Parathyroid adenoma (tissue), 2 donors: ENCODE measurements around the gene SLC4A2.

Experiments
- H2AFZ ChIP-seq: fragments of 300-600 bp; sonication (generic); one replicate; pipeline ENCODE4 v1.7.0; 2017; ENCODE audit warnings: antibody characterized with exemption, mild to moderate bottlenecking
- H3K27ac ChIP-seq: fragments of 300-600 bp; sonication (generic); one replicate; pipeline ENCODE4 v1.7.0; 2017
- H3K27me3 ChIP-seq: fragments of 300-600 bp; sonication (generic); one replicate; pipeline ENCODE4 v1.7.0; 2017; ENCODE audit warnings: low read length; ENCODE audit not compliant: control insufficient read depth, insufficient read depth
- H3K36me3 ChIP-seq: fragments of 300-600 bp; sonication (generic); one replicate; pipeline ENCODE4 v1.7.0; 2017; ENCODE audit warnings: low read length; ENCODE audit not compliant: control insufficient read depth, insufficient read depth
- H3K4me1 ChIP-seq: fragments of 300-600 bp; sonication (generic); one replicate; pipeline ENCODE4 v1.7.0; 2017; ENCODE audit warnings: control low read depth
- H3K4me2 ChIP-seq: fragments of 300-600 bp; sonication (generic); one replicate; pipeline ENCODE4 v1.7.0; 2017; ENCODE audit warnings: low read length
- H3K4me3 ChIP-seq: fragments of 300-600 bp; sonication (generic); one replicate; pipeline ENCODE4 v1.7.0; 2017; ENCODE audit warnings: low read depth, low read length
- H3K79me2 ChIP-seq: fragments of 300-600 bp; sonication (generic); one replicate; pipeline ENCODE4 v1.7.0; 2017; ENCODE audit warnings: control low read depth
- H3K9ac ChIP-seq: fragments of 300-600 bp; sonication (generic); one replicate; pipeline ENCODE4 v1.7.0; 2017; ENCODE audit warnings: mild to moderate bottlenecking
- H3K9me3 ChIP-seq: fragments of 300-600 bp; sonication (generic); one replicate; pipeline ENCODE4 v1.7.0; 2017; ENCODE audit warnings: low read length; ENCODE audit not compliant: control insufficient read depth
- TF ChIP-seq, protein P1 (sequence below): fragments of 300-600 bp; sonication (generic); IDR thresholded peaks from one replicate; pipeline ENCODE4 v1.7.0; 2017; ENCODE audit warnings: antibody characterized with exemption, mild to moderate bottlenecking
- donor health status: primary hyperparathyroidism.

SLC4A2 gene

DNA sequence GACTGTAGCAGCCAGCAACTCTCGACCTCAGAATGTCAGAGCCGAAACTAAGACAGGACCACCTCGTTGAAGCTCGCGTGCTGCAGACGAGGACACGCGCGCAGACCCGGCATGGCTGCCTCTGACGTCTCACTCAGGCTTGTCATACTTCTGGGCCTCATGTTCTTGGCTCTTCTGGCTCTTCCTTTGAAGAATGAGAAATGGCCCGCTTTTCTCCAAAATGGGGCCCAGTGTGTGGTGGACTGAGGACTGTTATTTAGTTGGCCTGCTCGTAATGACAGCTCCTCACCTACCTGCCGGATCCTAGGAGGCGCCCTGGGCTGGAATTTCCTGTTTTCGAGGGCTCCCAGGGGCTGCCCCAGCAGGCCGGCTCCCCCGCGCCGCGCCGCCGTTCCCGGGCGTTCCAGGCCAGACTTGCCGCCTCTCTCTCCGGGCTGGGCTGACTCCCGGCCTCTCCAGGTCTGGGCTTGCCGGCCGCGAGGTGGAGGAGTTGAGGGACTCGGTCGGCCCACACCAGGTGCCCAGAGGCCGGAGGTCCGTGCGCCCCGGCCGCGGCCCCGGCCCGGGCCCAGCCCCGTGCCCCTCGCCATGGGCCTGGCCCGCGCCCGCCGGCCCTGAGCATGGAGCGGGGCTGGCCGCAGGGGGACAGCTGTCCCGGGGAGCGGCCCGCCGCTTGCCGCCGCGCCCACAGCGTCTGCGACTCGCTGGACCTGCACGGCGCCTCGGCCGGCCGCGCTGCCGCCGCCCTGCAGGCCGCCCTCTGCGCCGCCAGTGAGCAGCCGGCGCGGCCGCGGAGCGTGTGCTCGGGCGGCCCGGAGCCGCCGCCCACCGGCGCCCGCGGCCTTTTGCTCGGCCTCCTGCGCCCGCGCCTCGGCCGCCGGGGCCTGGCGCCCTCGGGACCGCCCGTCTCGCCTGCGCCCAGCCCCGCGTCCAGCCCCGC lies 55.0 kb downstream of the SLC4A2 start:
- Histone ChIP-seq H3K36me3 (no peaks in the 10 kb centered on the region), H3K4me2 (no peak overlapping the region), H3K4me1 (peaks cover 11% of the 10 kb centered on the region), H2AFZ (no peak overlapping the region), H3K9ac (no peak overlapping the region), H3K4me3 (no peak overlapping the region), H3K27me3 (no peaks in the 10 kb centered on the region), H3K79me2 (peaks cover 53% of the 10 kb centered on the region), H3K9me3 (no peaks in the 10 kb centered on the region), H3K27ac (no peak overlapping the region)
- TF ChIP-seq, protein P1, sequence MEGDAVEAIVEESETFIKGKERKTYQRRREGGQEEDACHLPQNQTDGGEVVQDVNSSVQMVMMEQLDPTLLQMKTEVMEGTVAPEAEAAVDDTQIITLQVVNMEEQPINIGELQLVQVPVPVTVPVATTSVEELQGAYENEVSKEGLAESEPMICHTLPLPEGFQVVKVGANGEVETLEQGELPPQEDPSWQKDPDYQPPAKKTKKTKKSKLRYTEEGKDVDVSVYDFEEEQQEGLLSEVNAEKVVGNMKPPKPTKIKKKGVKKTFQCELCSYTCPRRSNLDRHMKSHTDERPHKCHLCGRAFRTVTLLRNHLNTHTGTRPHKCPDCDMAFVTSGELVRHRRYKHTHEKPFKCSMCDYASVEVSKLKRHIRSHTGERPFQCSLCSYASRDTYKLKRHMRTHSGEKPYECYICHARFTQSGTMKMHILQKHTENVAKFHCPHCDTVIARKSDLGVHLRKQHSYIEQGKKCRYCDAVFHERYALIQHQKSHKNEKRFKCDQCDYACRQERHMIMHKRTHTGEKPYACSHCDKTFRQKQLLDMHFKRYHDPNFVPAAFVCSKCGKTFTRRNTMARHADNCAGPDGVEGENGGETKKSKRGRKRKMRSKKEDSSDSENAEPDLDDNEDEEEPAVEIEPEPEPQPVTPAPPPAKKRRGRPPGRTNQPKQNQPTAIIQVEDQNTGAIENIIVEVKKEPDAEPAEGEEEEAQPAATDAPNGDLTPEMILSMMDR = no peak

GRCh38 chr7:151115121-151115835 lies 55.9 kb downstream of the SLC4A2 start:
- H3K79me2 ChIP-seq = peaks cover 51% of the 10 kb centered on the region
- no peak overlapping the region for H3K4me3 ChIP-seq
- TF ChIP-seq, protein P1 = no peak
- H2AFZ ChIP-seq = no peak overlapping the region
- H3K27ac ChIP-seq = no peak overlapping the region
- peaks cover 11% of the 10 kb centered on the region for H3K4me1 ChIP-seq
- no peak overlapping the region for H3K9ac ChIP-seq
- no peaks in the 10 kb centered on the region for H3K27me3 ChIP-seq
- no peaks in the 10 kb centered on the region for H3K9me3 ChIP-seq
- H3K4me2 ChIP-seq = no peak overlapping the region
- no peaks in the 10 kb centered on the region for H3K36me3 ChIP-seq

DNA sequence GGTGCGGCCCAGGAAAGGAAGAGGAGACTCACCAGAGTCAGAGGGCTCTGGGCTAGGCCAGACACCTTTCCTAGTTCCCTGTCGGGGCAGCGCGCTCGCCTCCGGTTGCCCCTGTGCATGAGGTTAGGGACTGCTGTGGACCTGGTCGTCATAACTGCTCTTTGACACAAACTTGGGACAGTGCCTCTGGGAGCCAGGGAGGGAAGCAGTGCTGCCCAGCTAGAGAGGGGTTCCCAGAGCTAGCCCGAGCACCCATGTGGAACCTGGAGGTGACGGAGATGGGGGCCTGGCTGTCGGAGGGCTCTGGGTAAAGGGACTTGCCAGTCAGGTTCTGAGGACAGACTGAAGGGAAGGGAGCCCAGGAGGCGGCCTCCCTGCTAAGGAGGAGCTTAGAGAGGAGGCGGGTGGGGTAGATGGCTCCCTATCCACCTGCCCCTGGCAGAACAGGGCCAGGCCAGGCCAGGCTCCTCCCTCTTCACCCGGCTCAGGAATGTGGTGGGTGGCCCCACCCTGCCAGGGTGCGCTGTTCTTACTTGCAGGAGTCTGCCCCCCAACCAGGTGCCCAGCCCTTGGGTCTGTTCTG lies 56.5 kb downstream of the SLC4A2 start:
- Histone ChIP-seq H3K4me1 (peaks cover 11% of the 10 kb centered on the region), H3K79me2 (peaks cover 44% of the 10 kb centered on the region), H3K4me3 (no peak overlapping the region), H3K36me3 (no peaks in the 10 kb centered on the region), H3K27ac (no peak overlapping the region), H3K27me3 (no peaks in the 10 kb centered on the region), H3K4me2 (no peak overlapping the region), H3K9me3 (no peaks in the 10 kb centered on the region), H3K9ac (no peak overlapping the region), H2AFZ (no peak overlapping the region)
- TF ChIP-seq, protein P1 = no peak

- Histone ChIP-seq H3K36me3 (no peaks in the 10 kb centered on the region), H3K4me3 (no peak overlapping the region), H3K4me1 (peaks cover 11% of the 10 kb centered on the region), H3K4me2 (no peak overlapping the region), H3K9me3 (no peaks in the 10 kb centered on the region), H2AFZ (no peak overlapping the region), H3K79me2 (peaks cover 36% of the 10 kb centered on the region), H3K27ac (no peak overlapping the region), H3K9ac (no peak overlapping the region), H3K27me3 (no peaks in the 10 kb centered on the region)
- TF ChIP-seq, protein P1 = no peak
Observed at GRCh38 chr7:151116603-151117440, 57.4 kb downstream of the SLC4A2 start.
